Fibroblast of lung (primary cell): ENCODE data around the gene IL6R. TPM values are rescaled to one million over a fixed set of nuclear protein-coding genes. Genes with fewer than 3 reads are reported as not detected.

Experiments used
- DNase-seq, 2 donors: peaks; one replicate each; pipeline versions ENCODE4 v3.0.0 to v3.0.0-alpha.2; 2010; ENCODE audit warnings: low read depth in 2 of 2
- H2AFZ ChIP-seq: 2 replicates; pipeline ENCODE4 v1.5.1; 2012; ENCODE audit warnings: low read length, control low read depth, inconsistent platforms
- H3K27ac ChIP-seq: 2 replicates; pipeline ENCODE4 v1.5.1; 2011; ENCODE audit warnings: low read length, control low read depth; ENCODE audit not compliant: insufficient read depth
- H3K27me3 ChIP-seq: 2 replicates; pipeline ENCODE4 v1.5.1; 2011; ENCODE audit warnings: mild to moderate bottlenecking, low read length; ENCODE audit not compliant: control insufficient read depth, insufficient read depth
- H3K36me3 ChIP-seq: 2 replicates; pipeline ENCODE4 v1.5.1; 2011; ENCODE audit warnings: low read length; ENCODE audit not compliant: control insufficient read depth, insufficient read depth
- H3K4me1 ChIP-seq: 2 replicates; pipeline ENCODE4 v1.5.1; 2011; ENCODE audit warnings: low read length; ENCODE audit not compliant: control insufficient read depth, insufficient read depth; ENCODE audit errors: extremely low read depth
- H3K4me2 ChIP-seq: 2 replicates; pipeline ENCODE4 v1.5.1; 2011; ENCODE audit warnings: low read length, control low read depth; ENCODE audit not compliant: insufficient read depth; ENCODE audit errors: extremely low read depth
- H3K4me3 ChIP-seq, 4 experiments: fragments of 200-600 bp in 1 of 4; sonication (generic) in 1 of 4; replicated peaks in 1 of 4; 2 replicates each; pipeline ENCODE4 v1.5.1; 2011 to 2016; ENCODE audit warnings: low read length in 4 of 4, low read depth in 3 of 4, mild to moderate bottlenecking in 3 of 4, control low read depth in 2 of 4, inconsistent platforms in 1 of 4, mixed read lengths in 1 of 4; ENCODE audit not compliant: insufficient read depth in 1 of 4; ENCODE audit errors: control extremely low read depth in 1 of 4
- H3K79me2 ChIP-seq: 2 replicates; pipeline ENCODE4 v1.5.1; 2012; ENCODE audit warnings: mild to moderate bottlenecking, low read length, inconsistent platforms; ENCODE audit not compliant: control insufficient read depth, insufficient read depth
- H3K9ac ChIP-seq: 2 replicates; pipeline ENCODE4 v1.5.1; 2011; ENCODE audit warnings: mild to moderate bottlenecking, low read length, control low read depth; ENCODE audit not compliant: insufficient read depth
- H3K9me3 ChIP-seq: 2 replicates; pipeline ENCODE4 v1.5.1; 2012; ENCODE audit warnings: low read depth, low read length; ENCODE audit not compliant: control insufficient read depth, insufficient read depth
- H4K20me1 ChIP-seq: 2 replicates; pipeline ENCODE4 v1.5.1; 2011; ENCODE audit warnings: low read length; ENCODE audit not compliant: control insufficient read depth, insufficient read depth; ENCODE audit errors: extremely low read depth
- EZH2 ChIP-seq: IDR thresholded peaks from 2 replicates; pipeline ENCODE4 v1.5.1; 2012; ENCODE audit warnings: low read length, control low read depth, mild to moderate bottlenecking; ENCODE audit errors: missing control alignments
- polyA plus RNA-seq, 2 donors: library from polyadenylated mRNA; depleted of rRNA in 1 of 2; stranded (reverse) in 1 of 2; unstranded in 1 of 2; fragments of >200 nt; gene quantifications; 2 replicates each; pipeline ENCODE4 v1.2.1, GENCODE V29; 2011 to 2012; ENCODE audit warnings: missing spikeins in 1 of 2
- total RNA-seq: library from RNA; depleted of rRNA; stranded (reverse); fragments of >200 nt; gene quantifications from 2 replicates; pipeline ENCODE4 v1.2.1, GENCODE V29; 2014
- TF ChIP-seq, protein P1 (sequence below), 2 donors: IDR thresholded peaks in 1 of 2; conservative IDR thresholded peaks in 1 of 2; 1 replicate in 1 of 2; 2 replicates in 1 of 2; pipeline ENCODE4 v1.5.1; 2011 to 2012; ENCODE audit warnings: low read length in 2 of 2, control low read depth in 1 of 2, inconsistent platforms in 1 of 2, low read depth in 1 of 2, mild to moderate bottlenecking in 1 of 2

The IL6R gene
- total and polyA plus RNA-seq, 2 donors (not counting 1 experiment from before 2014, with no cell fraction given), result 21.0 to 22.7 TPM

DNA sequence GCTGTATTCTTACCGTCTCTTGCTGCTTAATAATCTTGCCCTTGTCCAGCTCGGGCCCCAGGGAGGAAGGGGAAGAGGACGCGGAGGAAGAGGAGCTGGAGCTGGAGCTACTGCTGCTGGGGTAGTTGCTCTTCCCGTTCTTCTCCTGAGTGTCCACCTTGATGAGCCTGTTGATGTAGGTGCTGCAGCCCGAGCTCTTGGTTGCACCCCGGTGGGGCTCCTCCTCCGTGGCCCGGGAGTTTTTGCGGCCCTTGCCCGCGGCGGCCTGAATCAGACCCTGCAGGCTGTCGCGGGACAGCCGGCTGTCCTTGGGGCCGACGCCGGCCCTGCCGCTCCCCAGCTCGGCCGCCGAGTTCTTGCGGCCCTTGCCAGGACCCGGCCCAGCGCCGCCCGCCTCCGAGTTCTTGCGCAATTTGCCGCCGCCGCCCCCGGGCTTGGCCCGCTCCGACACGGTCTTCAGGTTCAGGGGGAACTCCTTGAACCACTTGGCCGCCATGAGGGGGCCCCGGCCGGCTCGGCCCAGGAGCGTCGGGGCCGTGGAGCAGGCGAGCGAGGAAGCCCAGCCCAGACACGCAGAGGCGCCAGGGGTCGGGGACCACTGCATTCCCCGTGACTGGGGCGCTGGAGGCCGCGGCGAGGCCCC lies 96.4 kb downstream of the IL6R start:
- H3K4me2 ChIP-seq, result no peak overlapping the region
- no peaks in the 10 kb centered on the region for H4K20me1 ChIP-seq
- no peaks in the 10 kb centered on the region for H3K79me2 ChIP-seq
- no peak overlapping the region for H3K9ac ChIP-seq
- peak; percentile 96 for TF ChIP-seq EZH2
- TF ChIP-seq, protein P1, sequence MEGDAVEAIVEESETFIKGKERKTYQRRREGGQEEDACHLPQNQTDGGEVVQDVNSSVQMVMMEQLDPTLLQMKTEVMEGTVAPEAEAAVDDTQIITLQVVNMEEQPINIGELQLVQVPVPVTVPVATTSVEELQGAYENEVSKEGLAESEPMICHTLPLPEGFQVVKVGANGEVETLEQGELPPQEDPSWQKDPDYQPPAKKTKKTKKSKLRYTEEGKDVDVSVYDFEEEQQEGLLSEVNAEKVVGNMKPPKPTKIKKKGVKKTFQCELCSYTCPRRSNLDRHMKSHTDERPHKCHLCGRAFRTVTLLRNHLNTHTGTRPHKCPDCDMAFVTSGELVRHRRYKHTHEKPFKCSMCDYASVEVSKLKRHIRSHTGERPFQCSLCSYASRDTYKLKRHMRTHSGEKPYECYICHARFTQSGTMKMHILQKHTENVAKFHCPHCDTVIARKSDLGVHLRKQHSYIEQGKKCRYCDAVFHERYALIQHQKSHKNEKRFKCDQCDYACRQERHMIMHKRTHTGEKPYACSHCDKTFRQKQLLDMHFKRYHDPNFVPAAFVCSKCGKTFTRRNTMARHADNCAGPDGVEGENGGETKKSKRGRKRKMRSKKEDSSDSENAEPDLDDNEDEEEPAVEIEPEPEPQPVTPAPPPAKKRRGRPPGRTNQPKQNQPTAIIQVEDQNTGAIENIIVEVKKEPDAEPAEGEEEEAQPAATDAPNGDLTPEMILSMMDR (conservative IDR thresholded peaks at IDR 0.05 in 1 of 2, IDR thresholded peaks at IDR 0.05 in 1 of 2; ENCODE audit: low read depth in 1 of 2, low read length in 2 of 2), result no peak
- no peaks in the 10 kb centered on the region for H3K9me3 ChIP-seq
- no peak overlapping the region for H2AFZ ChIP-seq
- H3K27ac ChIP-seq, result no peak overlapping the region
- no peak for DNase-seq
- H3K4me1 ChIP-seq, result no peaks in the 10 kb centered on the region
- no peaks in the 10 kb centered on the region for H3K36me3 ChIP-seq
- peak overlapping the region in 1 of 4 experiments; percentile 14 for H3K4me3 ChIP-seq
- H3K27me3 ChIP-seq, result peaks cover 64% of the 10 kb centered on the region

DNA sequence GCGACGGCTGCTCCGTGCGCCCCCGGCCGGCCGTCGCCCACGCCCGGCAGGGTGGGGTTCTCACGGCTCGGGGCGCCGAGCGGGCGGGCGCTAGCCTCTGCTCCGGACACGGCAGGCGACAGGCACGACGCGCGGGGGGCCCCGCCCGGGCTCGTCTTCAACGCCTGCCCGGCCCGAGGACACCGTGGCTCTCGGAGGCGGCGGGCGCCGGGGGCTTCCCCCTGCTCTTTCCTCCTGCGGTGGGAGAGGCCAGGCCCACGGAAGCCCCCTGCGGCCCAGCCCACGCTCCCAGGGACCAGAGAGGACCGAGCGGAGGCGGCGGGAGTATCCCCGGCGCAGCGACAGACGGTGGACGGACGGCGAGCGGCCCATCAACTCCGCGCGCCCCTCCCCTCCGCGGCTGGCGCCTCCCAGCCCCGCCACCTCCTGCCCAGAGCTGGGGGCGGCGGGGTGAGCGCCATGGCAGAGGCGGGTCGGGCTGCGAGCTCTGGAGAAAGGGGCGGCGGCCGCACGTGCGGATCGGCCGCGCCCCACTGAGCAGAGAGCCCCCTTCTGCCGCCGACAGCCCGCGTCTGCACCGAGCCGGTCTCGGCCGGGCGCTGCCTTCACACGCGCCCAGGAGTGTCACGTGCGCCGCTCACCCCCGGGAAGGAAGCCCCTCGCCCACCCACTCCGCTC lies 97.1 kb downstream of the IL6R start, which contains the start of the genes SHE and TDRD10:
Gene SHE, minus strand, starts transcription at position 347 of the 678 bp plus-strand sequence. CDS start 386 bp downstream, outside the sequence.
Gene TDRD10, plus strand, starts transcription at position 154 of the 678 bp plus-strand sequence. CDS start 4,685 bp downstream, outside the sequence.
- Histone ChIP-seq H3K9ac (no peak within 1 kb of the TSS), H3K27me3 (peaks cover 60% of the 10 kb centered on the region), H3K4me1 (no peaks in the 10 kb centered on the region), H4K20me1 (no peaks in the 10 kb centered on the region), H3K36me3 (no peaks in the 10 kb centered on the region), H3K9me3 (no peaks in the 10 kb centered on the region), H3K27ac (no peak within 1 kb of the TSS), H3K4me3 (peak within 1 kb of the TSS in 1 of 4 experiments; percentile 14), H3K79me2 (no peaks in the 10 kb centered on the region), H3K4me2 (no peak within 1 kb of the TSS), H2AFZ (no peak within 1 kb of the TSS)
- peak; percentile 82 for TF ChIP-seq EZH2
- TF ChIP-seq, protein P1 (conservative IDR thresholded peaks at IDR 0.05 in 1 of 2, IDR thresholded peaks at IDR 0.05 in 1 of 2; ENCODE audit: low read depth in 1 of 2, low read length in 2 of 2), result no peak
- no peak for DNase-seq

GRCh38 chr1:154502744-154503115 lies 97.6 kb downstream of the IL6R start:
- no peaks in the 10 kb centered on the region for H3K9me3 ChIP-seq
- H3K9ac ChIP-seq, result no peak overlapping the region
- no peaks in the 10 kb centered on the region for H3K36me3 ChIP-seq
- no peak overlapping the region for H3K27ac ChIP-seq
- DNase-seq, result no peak
- H3K4me1 ChIP-seq, result no peaks in the 10 kb centered on the region
- H2AFZ ChIP-seq, result no peak overlapping the region
- TF ChIP-seq, protein P1 (conservative IDR thresholded peaks at IDR 0.05 in 1 of 2, IDR thresholded peaks at IDR 0.05 in 1 of 2; ENCODE audit: low read depth in 1 of 2, low read length in 2 of 2), result no peak
- H4K20me1 ChIP-seq, result no peaks in the 10 kb centered on the region
- no peak overlapping the region for H3K4me3 ChIP-seq
- H3K79me2 ChIP-seq, result no peaks in the 10 kb centered on the region
- H3K27me3 ChIP-seq, result peaks cover 57% of the 10 kb centered on the region
- H3K4me2 ChIP-seq, result no peak overlapping the region
